ENCODE results near the gene WHAMM.
"Not testable (repeated sequence)": the region's sequence is repeated elsewhere in the genome, so short reads cannot be mapped to it uniquely, and the experiment has no call there.

Gene WHAMM, protein sequence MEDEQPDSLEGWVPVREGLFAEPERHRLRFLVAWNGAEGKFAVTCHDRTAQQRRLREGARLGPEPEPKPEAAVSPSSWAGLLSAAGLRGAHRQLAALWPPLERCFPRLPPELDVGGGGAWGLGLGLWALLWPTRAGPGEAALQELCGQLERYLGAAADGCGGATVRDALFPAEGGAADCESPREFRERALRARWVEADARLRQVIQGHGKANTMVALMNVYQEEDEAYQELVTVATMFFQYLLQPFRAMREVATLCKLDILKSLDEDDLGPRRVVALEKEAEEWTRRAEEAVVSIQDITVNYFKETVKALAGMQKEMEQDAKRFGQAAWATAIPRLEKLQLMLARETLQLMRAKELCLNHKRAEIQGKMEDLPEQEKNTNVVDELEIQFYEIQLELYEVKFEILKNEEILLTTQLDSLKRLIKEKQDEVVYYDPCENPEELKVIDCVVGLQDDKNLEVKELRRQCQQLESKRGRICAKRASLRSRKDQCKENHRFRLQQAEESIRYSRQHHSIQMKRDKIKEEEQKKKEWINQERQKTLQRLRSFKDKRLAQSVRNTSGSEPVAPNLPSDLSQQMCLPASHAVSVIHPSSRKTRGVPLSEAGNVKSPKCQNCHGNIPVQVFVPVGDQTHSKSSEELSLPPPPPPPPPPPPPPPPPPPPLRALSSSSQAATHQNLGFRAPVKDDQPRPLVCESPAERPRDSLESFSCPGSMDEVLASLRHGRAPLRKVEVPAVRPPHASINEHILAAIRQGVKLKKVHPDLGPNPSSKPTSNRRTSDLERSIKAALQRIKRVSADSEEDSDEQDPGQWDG

DNA sequence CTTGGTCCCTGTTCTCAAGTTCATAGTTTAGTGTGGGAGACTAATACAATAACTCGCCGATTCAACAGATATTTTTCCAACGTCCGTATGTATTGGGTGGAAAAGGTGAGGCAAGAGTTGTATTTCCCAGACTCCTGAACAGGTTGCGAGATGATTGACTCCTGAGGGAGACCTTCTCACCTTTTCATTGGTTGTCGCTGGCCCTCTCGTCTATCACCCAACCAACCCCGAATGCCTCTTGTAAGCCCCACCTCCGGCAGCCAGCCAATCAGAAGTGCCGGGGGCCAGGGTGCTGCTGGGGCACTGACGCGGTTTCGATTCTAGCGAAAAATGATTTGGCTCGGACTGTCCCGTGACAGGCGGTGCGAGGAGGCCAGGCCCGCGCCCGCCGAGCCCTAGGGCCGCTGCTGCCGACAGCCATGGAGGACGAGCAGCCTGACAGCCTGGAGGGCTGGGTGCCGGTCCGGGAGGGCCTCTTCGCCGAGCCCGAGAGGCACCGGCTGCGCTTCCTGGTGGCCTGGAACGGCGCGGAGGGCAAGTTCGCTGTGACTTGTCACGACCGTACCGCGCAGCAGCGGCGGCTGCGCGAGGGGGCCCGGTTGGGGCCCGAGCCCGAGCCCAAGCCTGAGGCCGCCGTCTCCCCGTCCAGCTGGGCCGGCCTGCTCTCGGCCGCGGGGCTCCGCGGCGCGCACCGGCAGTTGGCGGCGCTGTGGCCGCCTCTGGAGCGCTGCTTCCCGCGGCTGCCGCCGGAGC, at the start of gene WHAMM:
TSS of gene WHAMM (plus strand) at position 321 of the 753 bp plus-strand sequence. CDS start at position 420, 99 bp downstream.
- DNase-seq = peak; percentile 97

DNA sequence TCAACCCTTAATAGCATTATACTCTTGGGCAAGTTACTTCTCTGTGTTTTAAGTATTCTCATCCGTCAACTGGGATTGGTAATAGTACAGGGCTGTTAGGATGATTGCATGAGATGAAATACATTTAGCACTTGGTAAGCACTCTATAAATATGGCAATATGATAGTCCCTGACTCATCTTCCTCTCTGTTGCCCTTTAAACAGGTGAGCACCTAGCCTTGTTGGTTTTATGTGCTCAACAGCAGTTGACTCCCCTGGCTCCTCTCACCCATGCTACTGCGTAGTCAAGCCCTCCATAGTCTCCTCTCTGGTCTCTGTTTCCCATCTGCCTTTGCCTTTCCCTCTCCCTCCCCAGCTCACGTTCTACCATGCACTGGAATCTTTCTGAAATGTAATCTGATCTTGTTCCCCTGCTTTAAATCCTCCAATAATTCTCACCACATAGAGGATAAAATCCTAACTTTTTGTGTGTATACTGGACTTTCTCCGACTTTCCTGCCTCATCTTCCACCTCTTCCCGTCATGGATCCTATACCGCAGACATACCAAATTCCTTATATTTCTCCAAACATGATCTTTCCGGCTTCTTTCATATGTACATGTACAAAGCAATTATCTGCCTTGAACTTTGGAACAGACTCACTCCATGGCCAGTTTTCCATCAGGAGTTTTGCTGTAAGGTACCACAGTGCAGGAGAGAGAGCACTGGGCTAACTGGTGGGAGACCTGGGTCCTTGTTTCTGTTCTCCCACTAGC, 45.9 kb upstream of the WHAMM start:
- no peak for DNase-seq

DNA sequence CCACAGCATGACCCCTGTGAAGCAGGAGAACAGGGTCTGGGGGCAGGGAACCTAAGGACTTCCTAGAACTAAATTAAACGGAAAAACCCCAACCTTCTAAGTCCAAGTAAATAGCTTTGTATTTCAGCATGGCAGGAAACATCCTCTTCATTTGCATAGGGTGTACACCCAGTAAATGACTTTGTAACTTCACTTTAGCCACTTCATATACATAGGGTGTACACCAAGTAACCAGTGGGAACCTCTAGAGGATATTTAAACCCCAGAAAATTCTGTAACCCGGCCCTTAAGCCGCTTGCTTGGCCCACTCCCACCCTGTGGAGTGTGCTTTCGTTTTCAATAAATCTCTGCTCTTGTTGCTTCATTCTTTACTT, 45.3 kb upstream of the WHAMM start:
- no peak for DNase-seq

DNA sequence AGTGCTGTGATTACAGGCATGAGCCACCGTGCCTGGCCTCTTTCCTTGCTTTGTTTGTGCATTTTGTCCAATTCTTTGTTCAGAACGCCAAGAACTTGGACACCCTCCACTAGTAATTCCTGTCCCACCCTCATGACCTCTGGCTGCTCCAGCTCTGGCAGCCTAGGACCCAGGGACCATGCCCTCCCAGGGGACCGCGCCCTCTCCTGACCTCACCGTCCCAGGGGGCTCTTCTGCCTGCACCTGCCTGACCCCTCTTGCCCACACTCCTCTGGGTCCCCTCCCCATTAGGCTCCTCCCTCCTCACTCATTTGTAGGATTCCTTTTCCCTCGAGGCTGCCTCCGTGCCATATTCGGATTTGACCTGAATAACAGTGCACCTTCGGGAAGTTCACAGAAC, 44.7 kb upstream of the WHAMM start:
- no peak for DNase-seq

DNA sequence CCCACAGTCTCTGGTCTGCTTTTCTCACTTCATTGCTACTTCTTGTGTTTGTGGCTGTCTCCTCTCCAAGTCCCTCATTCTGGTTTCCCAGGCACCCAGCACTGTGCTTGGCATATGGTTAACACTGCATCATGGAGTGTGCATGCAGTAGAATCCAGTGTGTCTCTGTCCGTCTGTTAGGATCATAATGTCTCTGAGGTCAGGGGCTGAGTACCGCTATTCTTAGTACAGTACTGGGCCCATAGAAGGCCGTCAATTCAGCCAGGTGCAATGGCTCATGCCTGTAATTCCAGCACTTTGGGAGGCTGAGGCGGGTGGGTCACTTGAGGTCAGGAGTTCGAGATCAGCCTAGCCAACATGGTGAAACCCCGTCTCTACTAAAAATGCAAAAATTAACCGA, 43.2 kb upstream of the WHAMM start:
- not testable (repeated sequence) for DNase-seq

DNA sequence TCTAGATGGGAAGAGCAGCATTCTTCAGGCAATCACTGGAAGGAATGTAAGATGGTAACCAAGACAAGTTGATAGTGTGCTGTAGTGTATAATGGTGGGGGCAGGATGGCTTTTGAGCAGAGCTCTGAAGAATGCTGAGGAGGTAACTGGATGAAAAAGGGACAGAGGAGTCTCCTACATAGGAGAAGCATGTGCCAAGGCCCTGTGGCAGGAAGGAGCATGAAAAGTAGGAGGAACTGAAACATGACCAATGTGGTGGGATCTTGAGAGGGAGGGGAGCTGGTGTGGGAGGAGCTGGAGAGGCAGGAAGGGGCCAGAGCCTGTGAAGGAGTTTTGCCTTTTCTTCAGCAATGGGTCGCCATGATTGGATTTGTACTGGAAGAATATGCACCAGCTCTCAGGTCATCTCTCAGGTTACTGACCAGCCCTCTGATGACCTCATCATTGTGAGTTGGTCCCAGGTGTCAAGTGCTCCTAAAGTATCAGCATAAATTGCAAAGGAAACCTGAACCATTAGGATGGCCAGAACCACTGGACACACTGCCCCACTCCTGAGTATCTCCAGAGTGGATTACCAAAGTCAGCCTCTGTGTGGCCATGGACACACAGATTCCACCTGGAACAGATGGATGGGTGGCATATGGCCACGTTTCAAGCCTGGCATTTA, 42.1 kb upstream of the WHAMM start:
- no peak for DNase-seq

DNA sequence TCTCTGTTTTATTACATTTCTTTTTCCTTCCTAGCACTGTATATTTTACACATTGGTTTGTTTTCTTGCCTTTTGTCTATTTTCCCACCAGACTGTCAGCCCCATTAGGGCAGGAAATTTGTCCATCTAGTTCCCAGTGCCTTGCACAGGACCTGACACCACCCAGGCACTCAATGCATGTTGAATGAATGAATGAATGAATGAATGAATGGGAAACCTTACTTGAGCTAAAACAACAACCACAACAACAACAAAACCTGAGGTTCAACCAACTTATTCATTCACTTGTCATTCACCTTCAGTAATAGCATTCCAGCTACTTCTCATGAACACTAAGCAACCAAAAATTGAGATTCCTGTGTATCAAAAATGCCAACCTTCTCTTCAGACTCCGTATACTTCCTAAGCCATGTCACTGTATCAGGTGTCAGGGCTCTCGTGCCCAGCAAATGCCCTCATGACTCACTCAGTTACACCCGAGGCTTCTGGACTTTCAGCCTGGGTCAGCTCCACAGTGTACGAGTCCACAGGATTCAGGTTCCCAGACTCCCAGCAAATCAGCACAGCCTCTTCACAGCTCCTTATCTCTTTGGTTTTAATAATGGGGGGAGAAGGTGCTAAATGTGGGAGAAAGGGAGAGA, 40.9 kb upstream of the WHAMM start:
- no peak for DNase-seq

DNA sequence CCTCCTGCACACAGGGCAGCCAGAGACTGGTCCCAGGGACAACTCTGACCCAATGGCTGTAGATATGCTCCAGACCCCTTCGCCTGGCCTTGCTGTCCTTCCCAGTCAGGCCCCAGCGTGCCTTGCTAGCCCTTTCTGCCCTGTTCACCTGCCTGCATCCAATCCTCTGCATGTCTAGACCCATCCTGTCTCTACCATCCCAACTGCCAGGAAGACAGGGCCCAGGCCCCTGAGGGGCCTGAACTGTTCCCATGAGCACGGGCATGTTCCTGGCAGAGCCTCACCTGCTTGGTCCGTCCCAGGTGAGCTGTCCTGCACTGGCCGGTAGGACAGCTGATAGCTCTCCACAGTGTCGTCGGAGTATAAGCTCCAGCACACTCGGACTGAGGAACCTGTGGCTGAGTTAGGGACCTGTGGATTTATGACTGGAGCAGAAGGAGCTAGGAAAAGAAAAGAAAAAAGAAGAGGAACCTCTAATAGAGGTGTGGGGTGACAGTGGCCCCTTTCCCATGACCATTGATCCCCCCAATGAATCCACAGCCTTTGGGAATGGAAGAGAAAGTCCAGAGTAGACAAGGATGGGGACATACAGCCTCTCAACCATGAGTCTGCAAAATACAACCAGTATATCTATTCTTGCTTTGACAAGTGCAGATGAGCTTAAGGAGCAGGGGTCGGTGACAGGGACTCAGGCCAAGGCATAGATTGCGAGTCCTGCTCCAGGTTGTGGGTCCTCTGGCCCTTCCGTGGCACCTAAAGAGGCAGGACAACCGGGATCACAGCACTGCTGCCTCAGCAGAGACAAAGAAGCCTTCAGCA, 37.4 kb upstream of the WHAMM start:
- DNase-seq = no peak

DNA sequence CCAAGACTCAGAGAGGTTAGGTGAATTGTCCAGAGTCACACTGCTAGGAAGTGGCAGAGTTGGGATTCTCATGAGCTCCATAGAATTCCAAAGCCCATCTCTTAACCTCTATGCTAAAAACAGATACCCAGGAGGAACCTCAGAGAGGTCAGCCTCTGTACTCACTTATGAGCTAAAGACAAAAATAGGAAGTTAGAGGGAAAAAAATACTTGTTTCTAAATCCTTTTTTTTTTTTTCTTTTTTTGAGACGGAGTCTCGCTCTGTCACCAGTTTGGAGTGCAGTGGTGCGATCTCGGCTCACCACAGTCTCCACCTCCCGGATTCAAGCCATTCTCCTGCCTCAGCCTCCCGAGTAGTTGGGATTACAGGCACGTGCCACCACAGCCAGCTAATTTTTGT, 34.9 kb upstream of the WHAMM start:
- DNase-seq = no peak

DNA sequence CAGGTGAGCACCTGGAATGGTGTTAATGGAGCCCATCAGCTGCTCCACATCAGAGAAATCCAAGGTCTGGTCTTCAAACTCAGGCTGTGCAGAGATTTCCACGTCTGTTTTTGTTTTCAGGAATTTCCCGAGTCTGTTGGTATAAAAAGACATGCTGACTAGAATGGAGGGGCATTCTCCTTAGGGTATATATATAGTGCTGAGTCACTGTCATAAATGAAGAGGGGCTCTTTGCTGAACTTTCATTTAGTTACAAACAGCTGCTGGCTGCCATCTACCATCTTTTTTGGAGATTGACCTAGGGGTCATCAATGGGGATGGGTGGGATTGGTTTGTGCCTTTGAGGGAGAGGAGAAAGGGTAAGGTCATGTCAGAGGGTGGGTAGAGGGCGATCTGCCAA, 30.7 kb upstream of the WHAMM start:
- no peak for DNase-seq

DNA sequence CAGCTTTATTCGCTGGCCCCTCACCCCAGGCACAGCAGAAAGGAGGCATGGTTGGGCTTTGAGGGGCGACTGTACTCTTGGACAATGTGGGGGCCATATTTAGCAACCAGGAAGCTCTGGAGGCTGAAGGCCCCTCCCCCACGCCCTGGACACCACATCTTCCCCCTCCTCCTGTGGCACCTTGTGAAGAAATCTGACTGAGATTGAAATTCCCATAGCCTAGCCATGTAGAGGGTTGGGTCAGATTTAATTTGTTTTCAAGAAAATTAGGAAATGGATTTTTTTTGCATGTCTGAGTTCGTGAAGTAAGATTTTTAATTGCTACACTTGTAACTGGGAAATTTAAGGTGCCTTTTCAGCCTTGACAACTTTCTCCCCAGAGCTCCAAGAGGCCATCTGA, 28.1 kb upstream of the WHAMM start:
- DNase-seq = no peak

DNA sequence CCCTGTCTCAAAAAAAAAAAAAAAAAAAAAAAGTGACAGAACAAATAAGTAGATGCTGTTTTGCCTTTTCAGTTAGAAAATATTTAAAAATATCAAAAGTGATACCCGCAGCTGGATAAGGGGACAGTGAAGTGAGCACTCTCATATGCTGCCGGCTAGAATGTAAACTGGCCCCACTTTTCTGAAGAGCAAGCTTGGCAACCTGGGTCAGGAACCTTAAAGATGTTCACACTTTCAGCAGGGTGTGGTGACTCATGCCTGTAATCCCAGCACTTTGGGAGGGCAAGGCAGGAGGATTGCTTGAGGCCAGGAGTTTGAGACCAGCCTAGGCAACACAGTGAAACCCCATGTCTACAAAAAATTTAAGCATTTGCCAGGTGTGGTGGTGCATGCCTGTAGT, 20.9 kb upstream of the WHAMM start:
- DNase-seq = no peak

DNA sequence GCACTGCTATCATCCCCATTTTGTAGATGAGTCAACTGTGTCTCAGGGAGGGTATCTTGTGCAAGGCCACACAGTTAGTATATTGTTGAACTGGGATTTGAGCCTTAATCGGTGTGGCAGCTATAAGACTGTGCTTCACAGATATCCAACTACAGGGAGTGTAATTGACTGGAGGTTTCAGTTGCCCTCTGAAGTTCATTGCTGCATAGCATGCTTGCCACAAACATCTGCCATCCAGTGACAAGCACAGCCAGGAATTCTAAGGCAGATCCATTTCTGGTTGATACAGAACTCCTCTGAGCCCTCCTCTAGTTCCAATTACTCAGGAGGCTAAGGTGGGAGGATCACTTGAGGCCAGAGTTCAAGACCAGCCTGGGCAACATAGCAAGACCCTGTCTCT, 19.9 kb upstream of the WHAMM start:
- DNase-seq = no peak

DNA sequence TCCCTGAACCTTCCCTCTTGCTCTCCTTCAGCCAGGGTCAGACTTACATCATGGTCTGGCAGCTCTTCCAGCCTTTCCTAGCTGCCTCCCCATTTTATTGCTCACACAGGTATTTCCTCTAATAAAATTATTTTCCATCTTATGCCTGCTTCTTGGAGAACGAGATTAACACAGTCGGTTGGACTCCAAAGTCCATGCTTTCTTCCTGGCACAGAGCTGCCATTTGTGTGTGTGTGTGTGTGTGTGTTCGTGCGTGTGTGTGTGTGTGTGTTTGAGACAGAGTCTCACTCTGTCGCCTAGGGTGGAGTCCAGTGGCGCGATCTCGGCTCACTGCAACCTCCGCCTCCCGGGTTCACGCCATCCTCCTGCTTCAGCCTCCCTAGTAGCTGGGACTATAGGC, 19.1 kb upstream of the WHAMM start:
- DNase-seq = no peak

DNA sequence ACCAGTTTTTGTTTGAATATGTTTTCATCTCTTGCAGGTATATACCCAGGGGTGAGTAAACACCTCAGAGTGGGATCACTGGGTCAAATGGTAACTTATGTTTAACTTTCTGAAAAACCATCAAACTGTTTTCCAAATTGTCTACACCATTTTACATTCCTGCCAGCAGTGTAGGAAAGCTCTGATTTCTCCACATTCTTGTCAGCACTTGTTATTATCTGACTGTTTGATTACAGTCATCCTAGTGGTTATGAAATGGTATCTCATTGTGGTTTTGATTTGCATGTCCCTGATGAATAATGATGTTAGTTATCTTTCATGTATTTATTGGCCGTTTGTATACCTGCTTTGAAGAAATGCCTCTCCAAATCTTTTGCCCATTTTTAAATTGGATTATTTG, 17.4 kb upstream of the WHAMM start:
- no peak for DNase-seq

DNA sequence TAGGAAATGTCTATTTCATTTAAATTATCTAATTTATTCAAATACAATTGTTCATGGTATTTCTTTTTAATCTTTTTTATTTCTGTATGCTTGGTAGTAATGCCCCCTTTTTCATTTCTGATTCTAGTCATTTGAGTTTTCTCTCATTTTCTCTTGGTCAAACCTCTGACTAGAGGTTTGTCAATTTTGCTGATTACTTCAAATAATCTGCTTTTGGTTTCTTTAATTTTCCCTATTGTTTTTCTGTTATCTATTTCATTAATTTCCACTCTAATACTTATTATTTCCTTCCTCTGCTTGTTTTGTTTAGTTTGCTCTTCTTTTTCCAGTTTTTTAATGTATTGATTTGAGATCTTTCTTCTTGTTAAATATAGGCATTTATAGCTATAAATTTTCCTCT, 15.7 kb upstream of the WHAMM start:
- DNase-seq = no peak

DNA sequence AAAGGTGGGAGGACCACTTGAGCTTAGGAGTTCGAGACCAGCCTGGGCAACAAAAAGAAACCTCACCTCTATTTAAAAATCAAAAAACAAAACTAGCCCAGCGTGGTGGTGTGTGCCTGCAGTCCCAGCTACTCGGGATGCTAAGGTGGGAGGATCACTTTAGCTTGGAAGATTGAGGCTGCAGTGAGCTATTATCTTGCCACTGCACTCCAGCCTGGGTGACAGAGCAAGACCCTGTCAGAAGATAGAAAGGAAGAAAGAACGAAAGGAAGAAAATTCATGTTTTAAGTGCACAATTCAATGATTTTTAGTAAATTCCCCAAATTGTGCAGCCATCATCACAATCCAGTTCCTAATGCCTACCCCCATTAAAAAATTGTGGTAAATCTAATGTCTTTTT, 11.3 kb upstream of the WHAMM start:
- DNase-seq = no peak

DNA sequence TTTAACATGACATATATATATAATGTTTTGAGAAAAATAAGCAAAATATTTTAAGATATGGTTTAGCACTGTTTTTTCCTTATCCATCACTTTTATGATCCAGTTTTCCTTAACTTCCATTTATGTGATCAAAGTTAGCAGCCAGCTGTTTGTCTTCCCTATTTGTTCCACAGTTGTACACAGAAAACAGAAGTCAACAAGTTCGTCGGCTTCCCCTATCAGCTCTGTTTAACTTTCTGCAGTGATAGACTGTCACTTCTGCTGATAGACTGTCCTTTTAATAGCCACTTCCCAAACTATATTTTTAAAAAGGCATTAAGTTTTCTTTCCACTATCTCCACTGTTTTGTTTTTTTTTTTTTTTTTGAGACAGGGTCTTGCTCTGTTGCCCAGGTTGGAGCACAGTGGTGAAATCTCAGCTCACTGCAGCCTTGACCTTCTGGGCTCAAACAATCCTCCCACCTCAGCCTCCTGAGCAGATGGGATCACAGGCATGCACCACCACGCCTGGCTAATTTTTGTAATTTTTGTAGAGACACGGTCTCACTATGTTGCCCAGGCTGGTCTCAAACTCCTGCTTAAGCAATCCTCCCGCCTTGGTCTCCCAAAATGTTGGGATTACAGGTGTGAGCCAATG, 10.8 kb upstream of the WHAMM start:
- no peak for DNase-seq

DNA sequence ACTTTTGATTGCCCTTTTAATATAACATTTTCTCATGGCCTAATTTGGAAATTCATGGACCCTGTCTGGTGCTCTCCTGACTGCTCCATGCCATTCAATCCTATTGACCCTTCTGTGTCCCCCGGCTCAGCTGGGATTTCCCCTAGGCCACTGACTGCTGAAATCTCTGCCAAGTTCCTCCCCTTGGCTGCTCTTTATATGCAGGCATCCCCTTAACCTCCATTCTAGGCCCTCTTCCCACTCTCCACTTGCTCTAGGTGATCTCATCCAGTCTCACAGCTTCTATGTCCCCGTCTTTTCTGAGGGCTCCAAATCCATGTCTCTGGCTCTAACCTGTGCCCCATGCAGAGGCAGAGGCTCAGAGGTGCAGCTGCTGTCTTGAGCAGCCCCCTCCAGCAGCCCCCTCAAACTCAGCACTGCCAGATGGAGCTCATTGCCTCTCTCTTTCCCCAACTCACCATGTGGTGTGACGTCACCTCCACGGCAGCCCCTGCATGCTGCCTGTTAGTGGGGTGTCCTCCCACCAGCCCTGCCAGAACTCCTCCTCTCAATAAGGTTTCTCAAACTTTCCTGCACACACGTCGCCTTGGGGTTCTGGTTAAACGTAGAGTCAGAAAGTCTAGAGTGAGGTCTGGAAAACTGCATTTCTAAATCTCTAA, 10.1 kb upstream of the WHAMM start:
- no peak for DNase-seq

DNA sequence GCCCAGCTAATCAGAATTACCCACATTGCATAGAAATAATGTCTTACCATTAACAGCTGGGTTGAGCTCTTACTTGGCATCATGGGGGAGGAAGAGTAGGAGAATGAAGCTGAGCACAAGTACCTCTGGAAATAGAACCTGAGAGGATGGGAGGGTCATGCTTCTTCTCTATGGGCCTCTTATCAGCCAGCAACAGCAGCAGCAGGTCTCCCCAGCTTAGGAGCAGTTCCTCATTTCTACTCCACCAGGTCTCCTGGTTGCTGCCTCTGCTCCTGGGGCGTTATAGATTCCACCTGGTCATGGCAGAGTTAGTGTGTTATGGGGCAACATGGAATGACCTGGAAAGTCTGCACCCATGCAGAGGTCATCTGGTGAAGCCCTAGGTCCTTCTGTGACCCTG, 6.9 kb upstream of the WHAMM start:
- DNase-seq = no peak
